Gastroesophageal sphincter (tissue), 3 donors: ENCODE data around the gene GMEB2.

Experiments
- CTCF ChIP-seq, 4 experiments: fragments of 200-600 bp in 2 of 4; fragments of 450-650 bp in 2 of 4; sonication (generic) in 1 of 4; IDR thresholded peaks; one replicate each; pipeline ENCODE4 v1.5.1; 2017 to 2019; ENCODE audit warnings: antibody characterized with exemption in 4 of 4, mild to moderate bottlenecking in 2 of 4, moderate library complexity in 2 of 4
- EP300 ChIP-seq: sonication (generic); formaldehyde crosslinking; IDR thresholded peaks from one replicate; pipeline ENCODE4 v1.6.1; 2017; ENCODE audit warnings: antibody characterized with exemption, mild to moderate bottlenecking
- POLR2A ChIP-seq, 2 donors: fragments of 450-650 bp; IDR thresholded peaks; one replicate each; pipeline ENCODE4 v1.6.1; 2017; ENCODE audit warnings: antibody characterized with exemption in 2 of 2, mild to moderate bottlenecking in 2 of 2, moderate library complexity in 1 of 2

GRCh38 chr20:63663332-63664066 is 36.6 kb upstream of the GMEB2 start:
- no peak for TF ChIP-seq CTCF (IDR thresholded peaks at IDR 0.05)
- no peak for TF ChIP-seq EP300
- TF ChIP-seq POLR2A (IDR thresholded peaks at IDR 0.05): no peak
